Superior temporal gyrus (tissue), 1 donor: ENCODE results near the gene CYP39A1.

Experiments
- DNase-seq: peaks from one replicate; pipeline ENCODE4 v3.0.0-alpha.2; 2016; ENCODE audit errors: extremely low spot score

The CYP39A1 gene

GRCh38 chr6:46590765-46591164 is 61.9 kb downstream of the CYP39A1 start:
- DNase-seq = no peak

- DNase-seq = no peak
Observed at GRCh38 chr6:46586906-46587305, 65.7 kb downstream of the CYP39A1 start.

GRCh38 chr6:46584586-46584985 is 68.0 kb downstream of the CYP39A1 start:
- no peak for DNase-seq

GRCh38 chr6:46583721-46584120 is 68.9 kb downstream of the CYP39A1 start:
- no peak for DNase-seq

GRCh38 chr6:46583081-46583480 is 69.5 kb downstream of the CYP39A1 start:
- DNase-seq = no peak

- no peak for DNase-seq
Observed at GRCh38 chr6:46581459-46582177, 71.0 kb downstream of the CYP39A1 start.

GRCh38 chr6:46575530-46575929 is 77.1 kb downstream of the CYP39A1 start:
- DNase-seq = no peak

- no peak for DNase-seq
Observed at GRCh38 chr6:46573140-46573539, 79.5 kb downstream of the CYP39A1 start.

- DNase-seq = no peak
Observed at GRCh38 chr6:46565531-46565930, 87.1 kb downstream of the CYP39A1 start.

GRCh38 chr6:46563924-46564323 is 88.7 kb downstream of the CYP39A1 start:
- DNase-seq = no peak

- DNase-seq = no peak
Observed at GRCh38 chr6:46556053-46556452, 96.6 kb downstream of the CYP39A1 start.

GRCh38 chr6:46555129-46555528 is 97.5 kb downstream of the CYP39A1 start:
- DNase-seq = no peak

GRCh38 chr6:46549155-46549554 is 103.5 kb downstream of the CYP39A1 start:
- no peak for DNase-seq

GRCh38 chr6:46541556-46541955 is 111.1 kb downstream of the CYP39A1 start:
- DNase-seq = no peak

GRCh38 chr6:46539866-46540265 is 112.8 kb downstream of the CYP39A1 start:
- DNase-seq = no peak

- no peak for DNase-seq
Observed at GRCh38 chr6:46538800-46539480, 113.7 kb downstream of the CYP39A1 start.

- no peak for DNase-seq
Observed at GRCh38 chr6:46530896-46531295, 121.7 kb downstream of the CYP39A1 start.

- DNase-seq = no peak
Observed at GRCh38 chr6:46528961-46529750, 123.5 kb downstream of the CYP39A1 start.

GRCh38 chr6:46526607-46527006 is 126.0 kb downstream of the CYP39A1 start:
- DNase-seq = no peak

- DNase-seq = no peak
Observed at GRCh38 chr6:46525583-46525982, 127.0 kb downstream of the CYP39A1 start.

GRCh38 chr6:46521464-46521971 is 131.1 kb downstream of the CYP39A1 start:
- no peak for DNase-seq

- no peak for DNase-seq
Observed at GRCh38 chr6:46517202-46517601, 135.4 kb downstream of the CYP39A1 start.
